GM23338 (cell line): ENCODE measurements around the gene SLC8A1.

Experiments
- CREB1 ChIP-seq: fragments of 250-450 bp; sonication (Bioruptor Pico); IDR thresholded peaks from 2 replicates; pipeline ENCODE4 v1.5.0; 2020; ENCODE audit warnings: low read depth, mild to moderate bottlenecking, moderate library complexity
- EZH2 ChIP-seq: fragments of 200-600 bp; sonication (generic); IDR thresholded peaks from one replicate; pipeline ENCODE4 v1.8.0; 2017; ENCODE audit warnings: antibody characterized with exemption, mild to moderate bottlenecking, low read depth; ENCODE audit not compliant: unreplicated experiment
- EZH2phosphoT487 ChIP-seq: fragments of 200-600 bp; sonication (generic); IDR thresholded peaks from one replicate; pipeline ENCODE4 v1.8.1; 2018; ENCODE audit warnings: antibody characterized with exemption; ENCODE audit not compliant: unreplicated experiment
- JUNB ChIP-seq: IDR thresholded peaks from one replicate; pipeline ENCODE4 v1.6.1; 2016; ENCODE audit warnings: antibody characterized with exemption; ENCODE audit not compliant: unreplicated experiment
- NANOG ChIP-seq: IDR thresholded peaks from 2 replicates; pipeline ENCODE4 v1.6.1; 2016; ENCODE audit warnings: antibody characterized with exemption, borderline replicate concordance
- POLR2AphosphoS5 ChIP-seq: IDR thresholded peaks from 2 replicates; pipeline ENCODE4 v1.6.1; 2016; ENCODE audit warnings: antibody characterized with exemption, low read depth
- STAT1 ChIP-seq: IDR thresholded peaks from one replicate; pipeline ENCODE4 v1.6.1; 2016; ENCODE audit warnings: antibody characterized with exemption; ENCODE audit not compliant: unreplicated experiment
- ZNF114 ChIP-seq: fragments of 250-450 bp; sonication (Bioruptor Pico); IDR thresholded peaks from 2 replicates; pipeline ENCODE4 v1.5.0; 2020; ENCODE audit warnings: mild to moderate bottlenecking, moderate library complexity
- ZNF331 ChIP-seq: fragments of 250-450 bp; sonication (Bioruptor Pico); IDR thresholded peaks from 2 replicates; pipeline ENCODE4 v1.5.0; 2020; ENCODE audit warnings: low read depth, mild to moderate bottlenecking, moderate library complexity
- TF ChIP-seq, protein P1 (sequence below), 2 experiments: fragments of 200-600 bp in 1 of 2; sonication (generic) in 1 of 2; conservative IDR thresholded peaks; 2 replicates each; pipeline versions ENCODE4 v1.5.1 to v1.6.1; 2016 to 2017; ENCODE audit warnings: antibody characterized with exemption in 2 of 2, low read depth in 2 of 2, mild to moderate bottlenecking in 2 of 2, moderate library complexity in 1 of 2
- TF ChIP-seq, protein P2 (sequence below): IDR thresholded peaks from one replicate; pipeline ENCODE4 v1.6.1; 2018; ENCODE audit warnings: antibody characterized with exemption; ENCODE audit not compliant: unreplicated experiment
- TF ChIP-seq, protein P3 (sequence below): IDR thresholded peaks from 2 replicates; pipeline ENCODE4 v1.6.1; 2016; ENCODE audit warnings: antibody characterized with exemption

DNA sequence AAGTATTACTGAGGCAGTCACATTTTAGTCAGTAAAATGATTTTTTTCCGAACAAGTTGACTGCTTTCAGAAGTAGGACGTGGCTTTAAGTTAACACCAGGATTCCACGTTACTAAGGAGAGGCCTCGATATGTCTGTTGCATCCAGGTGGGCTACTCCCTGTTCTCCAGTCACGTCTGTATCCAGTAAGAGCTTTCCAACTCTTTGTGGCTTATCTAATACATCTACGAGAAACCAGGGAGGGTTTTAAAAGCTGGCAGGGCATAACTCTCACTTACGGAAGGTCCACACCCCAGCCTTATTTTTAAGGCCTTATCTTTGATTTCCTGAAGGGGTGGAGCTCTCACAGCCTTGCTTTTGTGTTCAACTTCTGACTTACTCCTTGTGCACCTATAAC is 99.2 kb downstream of the SLC8A1 start:
- TF ChIP-seq JUNB (no peak), POLR2AphosphoS5 (no peak), EZH2phosphoT487 (no peak), EZH2 (no peak), ZNF114 (CRISPR knock-in tag) (no peak), STAT1 (no peak), NANOG (no peak), CREB1 (CRISPR knock-in tag) (no peak), ZNF331 (CRISPR knock-in tag) (no peak)
- TF ChIP-seq, protein P1, sequence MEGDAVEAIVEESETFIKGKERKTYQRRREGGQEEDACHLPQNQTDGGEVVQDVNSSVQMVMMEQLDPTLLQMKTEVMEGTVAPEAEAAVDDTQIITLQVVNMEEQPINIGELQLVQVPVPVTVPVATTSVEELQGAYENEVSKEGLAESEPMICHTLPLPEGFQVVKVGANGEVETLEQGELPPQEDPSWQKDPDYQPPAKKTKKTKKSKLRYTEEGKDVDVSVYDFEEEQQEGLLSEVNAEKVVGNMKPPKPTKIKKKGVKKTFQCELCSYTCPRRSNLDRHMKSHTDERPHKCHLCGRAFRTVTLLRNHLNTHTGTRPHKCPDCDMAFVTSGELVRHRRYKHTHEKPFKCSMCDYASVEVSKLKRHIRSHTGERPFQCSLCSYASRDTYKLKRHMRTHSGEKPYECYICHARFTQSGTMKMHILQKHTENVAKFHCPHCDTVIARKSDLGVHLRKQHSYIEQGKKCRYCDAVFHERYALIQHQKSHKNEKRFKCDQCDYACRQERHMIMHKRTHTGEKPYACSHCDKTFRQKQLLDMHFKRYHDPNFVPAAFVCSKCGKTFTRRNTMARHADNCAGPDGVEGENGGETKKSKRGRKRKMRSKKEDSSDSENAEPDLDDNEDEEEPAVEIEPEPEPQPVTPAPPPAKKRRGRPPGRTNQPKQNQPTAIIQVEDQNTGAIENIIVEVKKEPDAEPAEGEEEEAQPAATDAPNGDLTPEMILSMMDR (conservative IDR thresholded peaks at IDR 0.05; ENCODE audit: low read depth in 2 of 2): no peak
- TF ChIP-seq, protein P2, sequence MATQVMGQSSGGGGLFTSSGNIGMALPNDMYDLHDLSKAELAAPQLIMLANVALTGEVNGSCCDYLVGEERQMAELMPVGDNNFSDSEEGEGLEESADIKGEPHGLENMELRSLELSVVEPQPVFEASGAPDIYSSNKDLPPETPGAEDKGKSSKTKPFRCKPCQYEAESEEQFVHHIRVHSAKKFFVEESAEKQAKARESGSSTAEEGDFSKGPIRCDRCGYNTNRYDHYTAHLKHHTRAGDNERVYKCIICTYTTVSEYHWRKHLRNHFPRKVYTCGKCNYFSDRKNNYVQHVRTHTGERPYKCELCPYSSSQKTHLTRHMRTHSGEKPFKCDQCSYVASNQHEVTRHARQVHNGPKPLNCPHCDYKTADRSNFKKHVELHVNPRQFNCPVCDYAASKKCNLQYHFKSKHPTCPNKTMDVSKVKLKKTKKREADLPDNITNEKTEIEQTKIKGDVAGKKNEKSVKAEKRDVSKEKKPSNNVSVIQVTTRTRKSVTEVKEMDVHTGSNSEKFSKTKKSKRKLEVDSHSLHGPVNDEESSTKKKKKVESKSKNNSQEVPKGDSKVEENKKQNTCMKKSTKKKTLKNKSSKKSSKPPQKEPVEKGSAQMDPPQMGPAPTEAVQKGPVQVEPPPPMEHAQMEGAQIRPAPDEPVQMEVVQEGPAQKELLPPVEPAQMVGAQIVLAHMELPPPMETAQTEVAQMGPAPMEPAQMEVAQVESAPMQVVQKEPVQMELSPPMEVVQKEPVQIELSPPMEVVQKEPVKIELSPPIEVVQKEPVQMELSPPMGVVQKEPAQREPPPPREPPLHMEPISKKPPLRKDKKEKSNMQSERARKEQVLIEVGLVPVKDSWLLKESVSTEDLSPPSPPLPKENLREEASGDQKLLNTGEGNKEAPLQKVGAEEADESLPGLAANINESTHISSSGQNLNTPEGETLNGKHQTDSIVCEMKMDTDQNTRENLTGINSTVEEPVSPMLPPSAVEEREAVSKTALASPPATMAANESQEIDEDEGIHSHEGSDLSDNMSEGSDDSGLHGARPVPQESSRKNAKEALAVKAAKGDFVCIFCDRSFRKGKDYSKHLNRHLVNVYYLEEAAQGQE: no peak
- TF ChIP-seq, protein P3, sequence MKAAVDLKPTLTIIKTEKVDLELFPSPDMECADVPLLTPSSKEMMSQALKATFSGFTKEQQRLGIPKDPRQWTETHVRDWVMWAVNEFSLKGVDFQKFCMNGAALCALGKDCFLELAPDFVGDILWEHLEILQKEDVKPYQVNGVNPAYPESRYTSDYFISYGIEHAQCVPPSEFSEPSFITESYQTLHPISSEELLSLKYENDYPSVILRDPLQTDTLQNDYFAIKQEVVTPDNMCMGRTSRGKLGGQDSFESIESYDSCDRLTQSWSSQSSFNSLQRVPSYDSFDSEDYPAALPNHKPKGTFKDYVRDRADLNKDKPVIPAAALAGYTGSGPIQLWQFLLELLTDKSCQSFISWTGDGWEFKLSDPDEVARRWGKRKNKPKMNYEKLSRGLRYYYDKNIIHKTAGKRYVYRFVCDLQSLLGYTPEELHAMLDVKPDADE: no peak
